AG08396 (cell line): Measurements from ENCODE around the gene RPH3AL.

Source experiments
- DNase-seq: peaks from one replicate; pipeline ENCODE4 v3.0.0; 2012; ENCODE audit warnings: low spot score, mixed read lengths

Gene RPH3AL, protein sequence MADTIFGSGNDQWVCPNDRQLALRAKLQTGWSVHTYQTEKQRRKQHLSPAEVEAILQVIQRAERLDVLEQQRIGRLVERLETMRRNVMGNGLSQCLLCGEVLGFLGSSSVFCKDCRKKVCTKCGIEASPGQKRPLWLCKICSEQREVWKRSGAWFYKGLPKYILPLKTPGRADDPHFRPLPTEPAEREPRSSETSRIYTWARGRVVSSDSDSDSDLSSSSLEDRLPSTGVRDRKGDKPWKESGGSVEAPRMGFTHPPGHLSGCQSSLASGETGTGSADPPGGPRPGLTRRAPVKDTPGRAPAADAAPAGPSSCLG

DNA sequence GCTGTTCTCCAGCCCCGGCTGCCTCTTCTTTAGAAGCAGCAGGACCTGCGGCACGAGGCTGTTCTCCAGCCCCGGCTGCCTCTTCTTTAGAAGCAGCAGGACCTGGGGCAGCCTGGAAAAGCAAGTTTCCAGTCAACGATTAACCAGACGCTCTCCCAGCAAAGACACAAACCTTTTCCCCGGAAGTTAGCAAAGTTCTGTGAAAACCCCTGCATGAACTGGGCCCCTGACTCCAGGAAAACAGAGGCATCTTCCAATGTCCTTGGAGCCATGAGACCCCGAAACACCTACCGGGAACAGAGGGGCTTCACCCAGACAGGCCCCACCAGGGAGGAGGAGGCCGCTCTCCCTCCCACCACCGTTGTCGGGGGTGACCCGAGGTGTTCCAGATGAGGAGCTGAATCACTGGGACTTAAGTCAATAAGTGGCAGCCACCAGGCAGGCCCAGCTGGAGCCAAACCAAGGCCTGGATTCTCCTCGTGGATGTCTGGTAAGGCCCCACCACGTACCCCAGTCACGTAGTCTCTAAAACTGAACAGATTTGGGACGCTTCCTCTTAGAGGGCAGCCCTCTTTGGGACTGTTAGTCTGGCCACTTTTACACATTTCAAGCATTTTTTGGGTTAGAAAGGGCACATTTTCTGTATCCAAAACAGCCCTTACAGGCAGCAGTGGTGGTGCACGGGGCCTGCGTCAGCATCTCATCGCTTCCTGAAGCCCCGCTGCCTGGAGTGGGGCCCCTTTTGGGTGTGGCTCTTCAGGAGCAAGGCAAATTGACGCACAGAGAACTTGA, at the start of gene RPH3AL:
TSS of gene RPH3AL (minus strand) at position 387 of the 792 bp plus-strand sequence. CDS start 25,264 bp downstream, outside the sequence.
- no peak for DNase-seq

DNA sequence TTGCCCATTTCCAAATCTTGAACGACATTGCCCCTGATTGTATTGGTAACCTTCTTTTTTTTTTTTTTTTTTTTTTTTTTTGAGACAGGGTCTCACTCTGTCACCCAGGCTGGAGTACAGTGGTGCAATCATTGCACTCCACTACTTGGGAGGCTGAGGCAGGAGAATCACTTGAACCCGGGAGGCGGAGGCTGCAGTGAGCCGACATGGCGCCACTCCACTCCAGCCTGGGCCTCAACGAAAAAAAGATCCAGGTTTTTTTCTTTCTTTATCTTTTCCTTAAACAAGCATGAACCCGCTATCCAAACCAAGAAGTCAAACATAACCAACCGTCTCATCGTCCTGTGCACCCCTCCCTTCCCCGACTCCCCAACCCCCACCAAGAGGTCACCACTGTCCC, 47.6 kb upstream of the RPH3AL start:
- DNase-seq, result no peak

DNA sequence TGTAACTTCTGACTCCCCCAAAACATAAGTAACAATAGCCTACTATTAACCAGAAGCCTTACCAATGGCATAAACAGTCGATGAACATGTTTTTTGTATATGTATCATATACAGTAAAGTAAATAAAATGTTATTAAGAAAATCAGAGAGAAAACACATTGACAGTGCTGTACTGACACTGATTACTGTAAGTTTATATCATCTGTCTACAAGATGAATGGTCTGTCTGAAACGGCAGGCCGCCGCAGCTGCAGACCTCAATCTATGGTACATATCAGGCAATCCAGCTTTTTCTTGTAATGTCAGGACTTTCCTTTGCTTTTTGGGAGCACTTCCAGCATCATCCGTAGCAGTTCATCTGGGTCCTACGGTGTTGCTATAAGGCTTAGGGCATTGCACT, 44.2 kb upstream of the RPH3AL start:
- no peak for DNase-seq

DNA sequence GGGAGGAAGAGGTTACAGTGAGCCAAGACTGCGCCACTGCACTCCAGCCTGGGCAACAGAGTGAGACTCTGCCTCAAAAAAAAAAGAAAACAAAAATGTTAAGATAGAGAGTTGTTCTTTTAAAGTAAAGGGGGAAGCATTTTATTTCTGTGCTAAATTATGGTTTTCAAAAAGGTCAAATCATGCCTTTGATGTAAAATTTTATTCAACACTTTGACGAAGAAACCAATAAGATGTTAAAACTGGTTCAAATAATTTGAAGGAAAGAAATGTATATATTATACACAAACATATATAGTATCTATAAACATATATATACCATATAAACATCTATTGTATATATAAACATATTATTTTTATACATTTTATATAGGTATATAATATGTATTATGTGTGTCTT, 43.4 kb upstream of the RPH3AL start:
- DNase-seq, result no peak

DNA sequence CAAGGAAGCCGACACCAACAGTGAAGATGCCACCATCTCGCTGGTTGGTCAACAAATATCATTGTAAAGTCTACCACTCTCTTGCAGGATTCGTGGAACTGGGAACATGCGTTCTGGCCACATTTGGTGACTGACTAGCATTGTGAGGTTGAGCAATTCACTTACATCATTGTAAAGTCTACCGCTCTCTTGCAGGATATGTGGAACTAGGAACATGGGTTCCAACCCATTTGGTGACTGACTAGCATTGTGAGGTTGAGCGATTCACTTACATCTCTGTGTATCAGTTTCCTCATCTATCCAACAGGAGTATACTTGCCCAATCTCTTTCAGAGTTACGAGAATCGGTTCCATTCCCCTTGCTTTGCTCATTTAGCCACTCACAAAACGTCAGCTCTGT, 42.6 kb upstream of the RPH3AL start:
- DNase-seq, result no peak

DNA sequence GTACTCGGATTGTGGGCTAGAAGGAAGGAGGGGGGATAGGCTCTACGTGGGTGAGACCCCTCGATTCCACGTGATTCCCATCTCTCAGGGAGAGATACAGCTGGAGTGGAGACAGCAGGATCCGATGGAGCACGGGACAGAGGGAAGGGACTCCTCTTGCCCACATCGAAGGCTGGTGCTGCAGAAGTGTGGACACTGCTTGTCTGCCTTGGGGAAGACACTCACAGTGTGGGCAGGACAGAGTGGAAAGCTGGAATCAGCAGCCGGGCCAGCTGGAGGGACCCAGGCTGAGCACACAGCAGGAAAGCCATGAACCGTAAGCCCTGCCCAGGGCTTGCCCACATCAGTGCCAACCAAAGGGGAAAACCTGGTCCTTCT, 42.1 kb upstream of the RPH3AL start:
- DNase-seq, result no peak

DNA sequence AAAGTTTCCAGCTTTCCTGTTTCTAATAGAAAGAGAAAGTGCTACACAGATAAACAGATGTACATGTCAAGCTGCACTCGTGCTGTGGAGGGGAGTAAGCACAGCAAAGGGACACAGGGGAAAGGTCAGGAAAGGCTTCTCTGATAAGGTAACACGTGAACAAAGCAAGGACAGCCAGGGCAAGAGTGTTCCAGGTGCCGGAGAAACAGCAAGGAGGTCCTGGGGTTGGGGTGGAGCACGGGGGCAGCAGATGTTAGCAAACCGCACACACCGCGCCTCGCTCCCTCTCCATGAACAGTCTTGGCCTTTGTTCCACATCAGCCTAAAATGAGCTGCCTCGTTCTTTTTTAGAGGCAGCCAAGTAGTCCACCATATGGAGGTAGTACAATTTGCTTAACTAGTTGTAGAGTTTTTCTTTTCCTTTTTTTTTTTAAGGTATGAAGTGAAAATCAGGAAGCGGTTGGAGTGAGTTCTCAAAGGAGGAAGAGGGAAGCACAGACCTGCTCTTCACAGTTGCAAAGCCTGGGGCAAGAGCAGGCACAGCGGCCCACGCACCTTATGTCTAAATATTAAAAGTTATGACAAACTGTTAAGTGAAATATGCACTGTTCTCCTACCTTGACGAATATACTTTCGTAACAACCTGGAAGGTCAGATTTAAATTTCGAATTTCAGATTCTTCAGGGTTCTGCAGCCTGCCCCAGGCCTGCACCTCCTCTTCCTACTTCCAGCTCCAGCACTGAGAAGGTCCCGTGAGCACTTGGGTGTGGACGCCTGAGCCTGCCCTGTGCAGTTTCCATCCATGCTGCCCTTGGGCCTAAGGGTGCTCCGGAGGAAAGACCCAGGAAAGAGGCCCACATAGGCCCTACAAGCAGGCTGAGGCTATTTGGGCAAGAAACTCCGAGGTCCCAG, 41.5 kb upstream of the RPH3AL start:
- no peak for DNase-seq

DNA sequence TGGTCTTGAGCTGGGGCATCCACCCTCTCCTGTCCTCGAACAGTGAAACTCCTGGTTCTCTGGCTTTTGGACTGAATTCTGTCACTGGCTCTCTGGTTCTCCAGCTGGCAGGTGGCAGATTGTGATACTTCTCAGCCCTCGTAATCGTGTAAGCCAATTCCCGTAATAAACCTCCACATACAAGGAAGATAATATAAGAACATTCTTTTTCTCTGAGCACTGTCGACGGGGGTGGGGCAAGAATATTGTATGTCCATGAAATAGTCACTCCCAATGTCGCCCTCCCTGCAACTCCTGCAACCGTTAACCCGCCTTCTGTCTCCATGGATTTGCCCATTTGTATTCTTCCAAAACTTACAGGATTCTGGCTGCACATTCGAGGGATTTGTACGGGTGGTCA, 39.2 kb upstream of the RPH3AL start:
- DNase-seq, result no peak

DNA sequence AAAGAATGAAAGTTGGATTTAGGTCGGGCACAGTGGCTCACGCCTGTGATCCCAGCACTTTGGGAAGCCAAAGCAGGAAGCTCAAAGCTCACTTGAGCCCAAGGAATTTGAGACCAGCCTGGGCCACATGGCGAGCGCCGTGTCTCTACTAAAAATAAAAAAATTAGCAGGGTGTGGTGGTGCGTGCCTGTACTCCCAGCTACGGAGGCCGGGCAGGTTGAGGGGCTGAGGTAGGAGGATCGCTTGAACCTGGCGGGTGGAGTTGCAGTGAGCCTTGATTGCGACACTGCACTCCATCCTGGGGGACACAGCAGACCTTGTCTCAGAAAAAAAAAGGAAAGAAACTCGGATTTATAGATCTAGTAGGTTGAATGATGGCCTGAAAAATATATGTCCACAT, 37.4 kb upstream of the RPH3AL start:
- no peak for DNase-seq

DNA sequence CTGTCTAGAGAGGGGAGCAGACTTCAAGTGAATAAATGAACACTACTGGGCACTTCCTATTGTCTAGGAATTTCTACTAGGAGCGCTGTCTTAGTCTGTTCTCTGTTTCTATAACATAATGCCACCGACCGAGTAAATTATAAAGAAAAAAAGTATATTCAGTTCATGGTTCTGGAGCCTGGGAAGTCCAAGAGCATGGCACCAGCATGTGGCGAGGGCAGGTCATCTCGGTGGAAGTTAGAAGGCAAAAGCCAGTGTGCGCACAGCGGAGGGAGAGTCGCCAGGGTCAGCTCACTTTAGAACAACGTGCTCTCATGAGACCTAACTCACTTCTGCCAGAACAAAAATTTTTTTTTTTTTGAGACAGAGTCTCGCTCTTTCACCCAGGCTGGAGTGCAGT, 35.5 kb upstream of the RPH3AL start:
- no peak for DNase-seq

DNA sequence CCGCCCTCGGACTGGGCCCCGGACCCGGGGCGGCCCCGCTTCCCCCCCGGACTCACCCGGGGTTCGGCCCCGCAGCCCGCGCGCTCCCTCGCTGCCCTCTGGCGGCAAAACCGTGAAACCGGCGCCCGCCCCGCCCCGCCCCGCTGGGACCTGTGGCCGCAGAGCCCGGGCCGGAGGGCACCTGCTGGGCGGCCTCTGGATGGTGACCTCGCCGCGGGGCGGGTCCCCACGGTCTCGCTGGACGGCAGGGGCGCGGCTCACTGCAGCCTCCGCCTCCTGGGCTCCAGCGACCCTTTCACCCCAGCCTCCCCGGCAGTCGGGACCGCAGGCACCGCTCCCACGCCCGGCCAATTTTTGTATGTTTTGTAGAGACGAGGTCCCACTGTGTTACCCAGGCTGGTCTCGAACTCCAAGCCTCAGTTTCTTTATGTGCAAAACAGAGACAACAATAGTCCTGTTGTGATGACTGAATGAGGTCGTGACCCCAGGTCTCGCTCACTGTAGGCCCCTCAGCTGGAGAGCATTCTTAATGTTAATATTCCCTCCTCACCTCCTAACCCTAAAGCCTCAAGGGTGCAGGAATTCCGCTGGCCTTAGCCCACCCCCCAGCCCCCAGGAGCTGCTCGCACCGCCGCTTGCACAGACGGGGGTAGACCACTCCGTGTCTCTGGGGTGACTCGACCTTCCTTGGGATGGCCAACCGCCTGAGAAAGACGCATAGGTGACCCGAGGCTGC, 33.7 kb upstream of the RPH3AL start:
- DNase-seq, result peak; percentile 95

DNA sequence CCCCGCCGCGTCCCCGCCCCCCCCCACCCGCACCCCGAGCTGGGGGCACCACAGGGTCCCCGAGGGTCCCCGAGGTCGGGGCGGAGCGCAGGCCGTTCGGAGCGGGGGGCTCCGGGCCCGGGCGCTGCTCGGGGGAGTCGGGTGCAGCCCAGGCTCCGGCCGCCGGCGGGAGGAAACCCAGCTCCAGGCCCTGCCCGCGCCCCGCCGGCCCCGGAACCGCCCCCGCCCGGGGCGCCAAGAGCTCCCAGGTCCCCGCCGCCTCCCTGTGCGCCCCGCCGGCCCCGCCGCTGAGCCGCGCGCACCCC, 33.2 kb upstream of the RPH3AL start:
- DNase-seq, result no peak

DNA sequence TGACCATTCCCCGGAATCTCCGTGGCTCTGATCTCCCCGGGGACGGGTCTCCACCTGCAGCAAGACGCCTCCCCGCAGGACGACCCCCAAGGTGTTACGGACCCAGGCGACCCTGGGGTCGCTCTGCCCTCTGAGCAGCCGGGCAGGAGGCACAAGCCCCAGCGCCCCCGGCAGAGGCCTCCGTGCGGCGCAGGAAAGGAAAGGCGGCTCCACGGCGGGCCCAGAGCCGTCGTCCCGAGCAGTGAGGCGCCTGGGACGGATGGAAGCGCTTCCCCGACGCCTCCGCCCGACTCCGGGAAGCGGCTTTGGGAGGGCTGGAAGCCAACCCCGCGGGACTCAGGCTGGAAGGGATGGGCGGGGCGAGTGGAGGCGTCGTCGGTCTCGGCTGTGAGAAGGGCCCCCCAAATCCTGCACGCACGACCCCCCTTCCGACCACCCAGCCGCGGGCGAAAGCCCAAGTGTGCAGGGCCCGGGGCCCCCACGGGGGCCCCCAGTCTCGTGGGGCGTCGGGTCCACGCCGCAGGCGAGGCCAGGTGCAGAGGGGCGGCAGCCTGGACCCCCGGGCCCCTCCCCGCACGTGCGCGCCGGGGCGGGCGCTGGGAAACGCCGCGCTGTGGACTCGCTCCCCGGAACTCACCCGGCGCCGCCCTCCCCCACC, 32.7 kb upstream of the RPH3AL start:
- DNase-seq, result peak; percentile 68

DNA sequence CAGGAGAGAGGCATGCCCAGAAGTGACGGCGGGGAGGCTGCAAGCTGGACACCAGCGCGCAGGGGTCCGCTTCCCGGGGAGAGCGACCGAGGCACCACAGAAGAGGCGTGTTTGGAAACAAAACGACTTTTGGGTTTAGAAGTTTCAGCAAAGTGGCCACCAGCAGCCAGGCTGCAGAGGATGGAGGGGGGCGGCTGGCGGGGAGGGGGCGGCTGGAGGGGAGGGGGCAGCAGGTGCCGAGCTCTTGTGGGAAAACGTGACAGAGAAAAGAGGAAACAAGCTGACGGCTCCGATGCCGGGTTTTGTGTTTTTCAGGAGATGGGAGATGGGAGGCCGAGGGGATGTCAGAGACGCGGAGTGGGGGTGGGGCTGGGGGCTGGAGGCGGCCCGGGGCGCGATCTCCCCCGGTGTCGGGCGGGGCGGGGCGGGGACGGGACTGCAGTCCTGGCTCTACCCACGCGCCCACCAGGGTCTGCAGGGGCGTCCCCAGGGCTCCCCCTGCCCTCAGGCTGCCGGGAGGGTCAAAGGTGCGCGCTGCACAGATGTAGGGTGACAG, 32.1 kb upstream of the RPH3AL start:
- DNase-seq, result no peak

DNA sequence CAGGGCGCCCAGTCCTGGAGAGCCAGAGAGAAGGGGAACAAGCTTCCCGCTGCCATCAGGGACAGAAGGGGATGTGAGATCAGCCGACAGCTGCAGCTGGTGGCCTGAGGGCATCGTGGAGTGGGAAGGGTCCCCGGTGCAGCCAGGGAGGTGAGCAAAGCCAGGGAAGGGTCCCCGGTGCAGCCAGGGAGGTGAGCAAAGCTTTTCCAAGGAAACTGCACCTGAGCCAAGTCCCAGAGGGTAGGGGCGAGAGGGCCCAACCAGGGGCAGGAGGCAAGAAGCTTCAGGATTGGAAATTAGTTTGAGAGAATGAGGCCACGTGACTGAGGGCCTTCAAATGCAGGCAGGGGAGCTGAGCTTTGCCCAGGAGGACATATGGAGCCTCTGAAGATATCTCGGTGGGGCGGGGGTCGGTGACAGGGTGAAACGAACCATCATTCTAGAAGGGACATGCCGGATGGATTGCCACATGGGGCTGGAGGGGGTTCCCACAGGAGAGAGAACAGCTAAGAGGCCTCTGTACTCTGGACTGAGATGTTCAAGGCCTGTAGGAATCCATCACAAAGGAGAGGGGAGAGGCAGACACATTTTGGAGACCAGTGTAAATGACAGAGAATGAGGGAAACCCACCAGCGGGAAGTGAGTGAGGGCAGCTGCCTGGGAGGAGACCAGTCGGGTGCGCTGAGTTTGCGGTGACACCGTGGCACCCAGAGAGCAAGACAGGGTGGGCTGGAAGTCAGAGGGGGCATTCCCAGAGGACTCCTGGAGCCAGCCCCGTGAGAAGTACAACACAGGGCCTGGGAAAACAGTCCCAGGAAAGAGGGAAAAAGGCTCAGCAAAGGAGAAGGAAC, 31.4 kb upstream of the RPH3AL start:
- no peak for DNase-seq

DNA sequence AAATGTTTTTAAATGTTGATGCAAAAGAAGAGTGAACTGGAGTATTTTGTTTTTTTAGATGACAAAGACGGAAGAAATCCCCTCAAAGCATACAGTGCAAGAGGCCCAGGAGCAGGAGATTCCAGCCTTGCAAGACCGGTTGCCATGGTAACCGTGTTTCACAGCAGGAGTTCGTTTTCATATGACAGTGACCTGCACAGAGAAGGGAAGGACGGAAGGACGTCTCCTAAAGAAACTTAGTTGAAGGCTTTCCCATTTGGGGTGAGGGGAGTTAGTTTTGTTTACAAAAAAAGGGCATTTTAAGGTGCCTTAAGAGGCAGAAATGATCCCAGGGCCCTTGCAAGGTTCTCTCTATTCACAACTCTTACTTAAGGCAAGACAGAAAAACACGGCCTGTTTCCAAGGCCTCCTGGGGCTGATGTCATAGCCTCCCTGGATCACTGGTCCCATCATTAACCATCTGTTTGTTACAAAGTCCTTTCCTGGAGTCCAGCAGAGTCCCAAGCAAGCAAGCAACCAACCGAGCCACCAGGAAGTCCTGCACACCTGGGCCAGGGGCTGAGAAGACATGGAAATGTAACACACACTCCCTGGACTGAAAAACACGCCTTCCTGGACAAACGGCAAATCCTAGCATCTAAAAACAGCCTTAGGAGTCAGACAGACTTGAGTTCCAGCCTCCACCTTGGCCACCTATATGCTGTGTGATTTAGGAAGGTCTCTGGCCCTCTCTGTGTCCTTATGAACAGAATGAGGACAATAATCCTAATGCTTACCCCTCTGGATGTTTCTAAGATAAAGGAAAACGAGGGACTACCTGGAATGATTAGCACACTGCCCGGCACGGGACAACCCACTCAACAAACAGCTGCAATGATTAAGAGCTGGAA, 30.3 kb upstream of the RPH3AL start:
- peak; percentile 48 for DNase-seq

DNA sequence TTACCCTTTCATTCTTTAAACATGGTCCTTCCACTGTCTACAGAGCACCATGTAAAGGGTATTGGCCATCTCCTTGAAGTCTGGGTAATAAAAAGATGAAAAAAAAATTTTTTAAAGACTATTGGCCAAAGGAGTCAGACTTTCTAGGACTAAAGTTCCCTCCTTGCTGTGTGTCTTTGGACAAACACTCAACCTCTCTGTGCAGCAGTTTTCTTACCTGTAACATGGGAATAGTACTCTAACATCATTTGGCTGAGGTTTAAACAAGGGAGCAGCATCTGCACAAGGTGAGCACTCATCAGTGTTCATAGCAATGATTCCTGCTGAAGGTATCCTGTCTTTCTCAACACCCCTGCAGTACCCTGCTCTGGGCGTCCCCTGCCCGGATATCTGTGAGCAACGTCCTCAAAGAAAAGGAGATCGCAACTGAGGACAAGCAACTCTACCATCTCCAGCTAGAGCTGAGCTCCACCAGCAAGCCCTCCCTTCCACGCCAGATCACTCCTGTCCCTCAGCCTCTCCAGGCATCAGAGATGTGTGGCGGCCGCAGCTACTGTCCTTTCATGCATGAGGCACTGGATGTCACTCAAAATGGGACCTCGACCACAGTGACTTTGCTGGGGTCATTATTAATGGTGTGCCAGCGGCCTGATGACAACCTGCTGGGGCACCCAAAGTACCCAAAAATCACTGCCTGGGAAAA, 29.5 kb upstream of the RPH3AL start:
- no peak for DNase-seq

DNA sequence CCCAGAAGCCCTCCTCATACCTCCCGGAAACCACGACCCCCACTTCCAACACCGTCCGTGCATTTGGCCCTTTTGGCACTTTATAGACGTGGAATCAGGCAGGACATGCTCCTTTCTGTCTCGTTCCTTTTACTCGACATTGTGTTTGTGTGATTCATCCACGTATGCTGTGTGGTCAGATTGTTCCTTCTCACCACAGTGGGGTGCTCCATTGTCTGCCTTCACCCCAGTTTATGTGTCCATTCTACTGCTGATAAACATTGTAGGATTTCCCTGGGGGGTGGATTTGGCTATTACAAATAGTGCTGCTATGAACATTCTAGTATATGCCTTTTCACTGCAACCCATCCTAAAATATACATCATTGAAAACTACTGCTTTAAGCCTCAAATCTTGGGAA, 28.9 kb upstream of the RPH3AL start:
- no peak for DNase-seq
